ENCODE measurements around the gene IRAK3.
"Not testable (repeated sequence)": the region's sequence is repeated elsewhere in the genome, so short reads cannot be mapped to it uniquely, and the experiment has no call there.

IRAK3 gene

GRCh38 chr12:66174391-66175325, 14.4 kb upstream of the IRAK3 start:
- DNase-seq (ENCODE audit: low read depth), result not testable (repeated sequence)

GRCh38 chr12:66176105-66176900, 12.7 kb upstream of the IRAK3 start:
- DNase-seq (ENCODE audit: low read depth), result no peak

- no peak for DNase-seq (ENCODE audit: low read depth)
Measured at GRCh38 chr12:66182956-66183355, 6.1 kb upstream of the IRAK3 start.

DNA sequence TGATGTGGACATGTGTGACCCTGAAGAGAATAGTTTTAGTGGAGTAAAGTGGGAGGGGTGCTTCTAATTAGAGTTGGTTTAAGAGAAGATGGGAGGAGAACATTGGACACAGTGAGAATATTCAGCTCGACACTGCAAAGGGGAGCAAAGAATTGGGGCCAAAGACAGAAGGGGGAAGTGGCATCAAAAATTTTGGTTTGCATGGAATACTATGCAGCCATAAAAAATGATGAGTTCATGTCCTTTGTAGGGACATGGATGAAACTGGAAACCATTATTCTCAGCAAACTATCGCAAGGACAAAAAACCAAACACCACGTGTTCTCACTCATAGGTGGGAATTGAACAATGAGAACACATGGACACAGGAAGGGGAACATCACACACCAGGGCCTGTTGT, 4.2 kb upstream of the IRAK3 start:
- DNase-seq (ENCODE audit: low read depth), result not testable (repeated sequence)

DNA sequence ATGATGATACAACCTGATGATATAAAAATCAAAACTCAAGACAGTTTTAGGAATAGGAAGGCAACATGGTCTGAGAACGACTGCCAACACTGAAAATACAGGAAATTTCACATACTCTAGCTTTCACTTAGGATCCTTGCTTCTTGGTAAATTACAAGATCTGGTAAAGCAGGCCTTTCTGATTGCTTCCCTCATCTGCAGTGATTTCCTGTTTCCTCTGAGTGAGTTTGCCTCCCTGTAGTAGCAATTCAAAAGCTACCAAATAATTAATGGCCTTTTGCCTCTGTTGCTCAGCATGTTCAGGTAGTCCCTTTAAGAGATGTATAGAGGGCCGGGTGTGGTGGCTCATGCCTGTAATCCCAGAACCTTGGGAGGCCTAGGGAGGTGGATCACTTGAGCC, 2.0 kb upstream of the IRAK3 start:
- no peak for DNase-seq (ENCODE audit: low read depth)

GRCh38 chr12:66187821-66188220, 1.2 kb upstream of the IRAK3 start:
- no peak for DNase-seq (ENCODE audit: low read depth)

DNA sequence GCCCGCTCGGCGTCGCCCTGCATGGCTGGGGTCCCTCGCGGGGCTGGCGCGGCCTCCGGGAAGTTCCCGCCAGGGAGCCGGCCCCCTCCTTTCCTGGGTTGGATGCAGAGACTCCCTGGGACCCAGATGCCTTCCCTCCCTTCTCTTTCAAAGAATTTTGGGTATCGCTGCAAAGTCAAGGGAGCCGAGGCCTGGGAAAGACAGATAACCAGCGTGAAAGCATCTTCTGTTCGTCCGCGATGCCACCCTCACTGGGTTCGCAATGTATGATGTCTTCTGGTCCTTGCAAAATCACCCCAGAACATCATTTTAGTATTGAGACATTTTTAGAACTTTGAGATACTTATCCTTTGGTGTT, 451 bp downstream of the IRAK3 start:
- no peak for DNase-seq (ENCODE audit: low read depth)

GRCh38 chr12:66189889-66190288, 875 bp downstream of the IRAK3 start:
- no peak for DNase-seq (ENCODE audit: low read depth)

DNA sequence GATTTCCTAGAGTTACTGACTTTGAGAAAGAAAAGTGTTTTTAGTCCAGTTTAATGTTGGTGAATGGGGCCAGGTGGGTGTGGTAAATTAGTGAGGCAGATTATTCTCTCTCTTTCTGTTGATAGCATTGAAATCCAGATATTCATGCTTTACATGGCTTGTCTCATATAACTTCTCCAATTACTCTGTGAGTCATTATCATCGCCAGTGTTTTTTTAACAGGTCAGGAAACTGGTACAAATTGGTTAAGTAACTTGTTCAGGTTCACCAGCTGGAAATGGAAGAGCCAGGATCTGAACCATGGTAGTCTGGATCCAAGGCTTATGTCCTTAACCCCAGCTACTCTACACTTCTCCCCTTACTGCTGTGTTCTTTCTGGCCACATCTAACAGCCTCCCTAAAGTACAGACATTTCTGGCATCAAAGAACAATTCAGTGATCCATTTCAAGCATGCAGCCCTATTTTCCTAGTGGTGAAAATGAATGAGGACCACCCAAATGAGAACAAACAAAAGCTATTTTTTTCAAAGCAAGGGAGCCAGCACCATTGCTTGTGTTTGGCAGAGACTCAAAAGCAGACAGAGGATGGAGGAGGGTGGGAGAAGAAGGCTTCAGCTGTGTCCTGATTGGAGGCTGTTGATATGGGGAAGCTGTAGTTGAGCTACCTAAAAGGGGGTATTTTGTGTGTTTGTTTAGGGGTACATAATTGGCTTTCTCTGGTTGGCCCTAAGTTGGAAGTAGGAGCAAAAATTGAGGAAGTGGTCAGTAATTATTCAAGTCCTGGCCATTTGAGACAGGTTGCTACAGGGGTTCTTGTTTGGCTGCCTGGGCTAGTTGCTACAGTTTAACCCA, 1.7 kb downstream of the IRAK3 start:
- DNase-seq (ENCODE audit: low read depth), result no peak

DNA sequence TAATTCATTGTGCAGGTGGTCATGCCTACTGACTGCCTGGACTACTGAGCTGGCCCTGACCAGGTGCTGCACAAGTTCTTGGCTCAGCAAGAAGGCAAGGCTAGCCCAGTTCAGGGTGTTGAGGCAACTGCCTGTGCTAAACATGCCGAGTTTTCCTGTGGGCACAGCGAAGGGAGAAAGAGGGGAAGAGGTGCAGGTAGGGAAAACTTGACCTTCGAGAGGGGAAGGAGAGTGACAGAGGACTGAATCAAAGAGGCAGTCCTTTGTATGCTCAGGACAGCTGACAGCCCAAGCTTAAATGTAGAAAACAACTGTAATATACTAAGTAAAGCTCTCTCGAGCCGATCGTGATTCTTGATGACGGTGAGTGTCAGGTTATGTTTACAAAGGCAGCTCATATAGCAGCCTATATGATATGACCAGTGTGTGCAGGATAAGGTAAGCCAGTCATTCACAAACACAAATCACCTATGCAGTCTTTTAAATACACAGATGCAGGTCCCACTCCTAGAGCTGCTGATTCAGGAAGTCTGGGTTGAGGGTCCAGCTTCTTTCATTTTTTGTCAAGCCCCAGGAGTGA, 2.6 kb downstream of the IRAK3 start:
- no peak for DNase-seq (ENCODE audit: low read depth)

GRCh38 chr12:66194122-66194521, 5.1 kb downstream of the IRAK3 start:
- no peak for DNase-seq (ENCODE audit: low read depth)

DNA sequence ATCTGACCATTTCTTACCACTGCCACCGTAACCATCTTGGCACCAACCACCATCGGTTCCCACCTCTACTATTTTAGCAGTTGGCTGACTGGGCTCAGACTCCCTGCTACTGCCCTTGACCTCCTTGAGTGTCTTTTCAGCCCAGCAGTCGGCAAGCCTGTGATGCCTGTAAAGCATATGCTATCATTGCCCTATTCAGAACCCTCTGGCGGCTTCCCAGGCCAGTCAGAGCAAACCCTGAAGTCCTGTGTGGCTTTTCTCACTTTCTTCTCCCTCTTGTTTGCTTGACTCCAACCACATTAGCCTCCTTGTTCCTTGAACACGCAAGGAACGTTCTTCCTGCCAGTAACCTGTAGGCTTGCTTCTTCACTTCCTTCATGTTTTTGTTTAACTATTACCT, 6.2 kb downstream of the IRAK3 start:
- DNase-seq (ENCODE audit: low read depth), result no peak

DNA sequence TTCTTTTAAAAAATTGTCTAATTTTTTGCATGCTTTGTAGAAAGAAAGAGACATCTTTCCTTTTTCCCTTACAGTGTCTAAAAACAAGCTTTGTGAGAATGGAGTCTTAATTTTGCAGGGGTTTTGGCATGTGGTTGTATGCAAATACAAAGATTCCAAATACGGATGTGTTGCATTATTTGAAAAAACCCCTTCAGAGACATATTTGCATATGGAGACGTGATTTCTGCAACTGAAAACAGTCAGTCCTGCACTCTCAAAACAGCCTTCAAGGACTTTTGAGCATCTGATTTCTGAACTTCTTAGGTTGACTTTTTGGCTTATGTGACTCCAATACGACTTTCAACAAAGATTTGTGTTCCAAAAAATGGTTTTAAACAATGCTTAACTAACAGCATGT, 7.8 kb downstream of the IRAK3 start:
- no peak for DNase-seq (ENCODE audit: low read depth)

- DNase-seq (ENCODE audit: low read depth), result no peak
Measured at GRCh38 chr12:66197495-66197921, 8.5 kb downstream of the IRAK3 start.

DNA sequence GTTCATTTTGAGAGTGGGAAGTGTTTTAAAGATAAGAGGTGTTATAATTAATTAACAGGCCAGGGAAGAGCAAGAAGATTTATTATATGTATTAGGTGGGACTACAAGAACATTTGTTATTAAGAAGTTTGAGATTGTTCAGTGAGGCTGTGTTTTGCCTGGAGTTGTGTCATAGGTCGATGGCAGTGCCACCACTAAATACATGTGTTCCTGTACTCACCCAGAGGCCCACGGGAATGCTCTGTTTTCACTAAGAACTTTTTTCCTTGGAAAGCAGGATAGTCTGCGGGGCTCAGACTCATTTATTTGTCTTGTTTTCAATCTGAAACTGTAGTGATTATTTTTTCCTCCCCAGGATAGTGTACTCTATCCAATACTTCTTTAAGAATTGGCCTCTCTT, 10.1 kb downstream of the IRAK3 start:
- no peak for DNase-seq (ENCODE audit: low read depth)

DNA sequence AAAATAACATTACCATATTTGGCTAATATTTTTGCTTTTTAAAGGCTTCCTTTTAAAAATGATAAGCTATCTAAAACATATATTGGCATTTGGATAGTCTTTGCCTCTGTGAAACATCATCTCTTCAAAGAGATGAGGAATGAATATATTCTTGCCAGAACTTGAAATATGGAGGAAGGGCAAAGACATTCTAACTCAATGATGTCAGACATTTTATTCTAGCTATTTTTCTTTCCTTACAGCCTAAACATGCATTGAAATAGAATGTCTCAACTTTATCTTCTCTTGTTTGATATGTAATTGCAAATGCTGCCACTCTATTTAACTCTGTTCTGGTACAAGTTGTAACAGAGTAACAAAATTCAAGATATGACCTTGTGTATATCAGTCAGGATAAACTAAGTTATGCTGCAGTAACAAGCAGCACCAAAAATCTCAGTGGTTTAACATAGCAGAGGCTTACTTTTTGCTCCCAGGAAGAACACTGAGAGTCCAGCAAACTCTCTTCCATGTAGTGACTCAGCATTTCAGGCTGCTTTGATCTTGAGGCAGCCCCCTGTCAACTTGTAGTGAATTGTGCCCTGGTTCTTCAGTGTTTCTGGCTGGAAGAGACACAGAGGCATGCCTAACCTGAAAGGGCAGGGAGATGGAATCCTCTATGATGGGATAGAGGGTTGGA, 11.0 kb downstream of the IRAK3 start:
- DNase-seq (ENCODE audit: low read depth), result no peak

GRCh38 chr12:66203820-66204219, 14.8 kb downstream of the IRAK3 start:
- DNase-seq (ENCODE audit: low read depth), result peak; percentile 9

DNA sequence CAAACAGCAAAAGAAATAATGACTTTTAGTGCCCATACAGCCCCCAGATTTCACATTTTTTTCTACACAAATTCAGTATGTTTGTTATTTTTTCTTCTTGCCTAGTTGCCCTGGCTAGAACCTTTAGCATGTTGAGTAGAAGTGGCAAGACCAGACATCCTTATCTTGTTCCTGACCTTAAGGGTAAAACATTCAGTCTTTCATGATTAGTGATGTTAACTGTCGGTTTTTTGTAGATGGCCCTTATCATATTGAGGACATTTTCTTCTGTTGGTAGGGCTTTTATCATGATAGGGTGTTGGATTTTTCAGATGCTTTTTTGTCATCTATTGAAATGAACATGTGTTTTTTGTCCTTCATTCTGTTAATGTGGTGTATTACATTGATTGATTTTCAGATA, 17.1 kb downstream of the IRAK3 start:
- DNase-seq (ENCODE audit: low read depth), result no peak

DNA sequence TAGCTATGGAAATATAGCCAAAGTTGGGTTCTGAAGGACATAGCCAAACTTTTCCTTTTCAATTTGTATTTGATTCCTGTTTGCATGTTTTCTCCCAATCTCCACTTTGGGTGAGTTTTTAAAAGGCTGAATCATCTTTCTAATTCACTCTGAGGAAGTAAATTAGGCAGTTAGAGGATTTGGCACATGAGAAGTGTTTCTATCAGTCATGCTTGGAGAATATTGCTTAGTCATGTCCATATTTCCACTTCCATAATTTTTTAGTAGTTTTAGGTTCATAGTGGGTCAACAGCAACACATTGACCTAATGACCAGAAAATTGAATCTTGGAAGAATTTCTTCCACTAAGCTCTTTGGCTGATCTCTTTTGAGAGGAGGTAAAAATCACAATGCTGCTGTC, 21.8 kb downstream of the IRAK3 start:
- no peak for DNase-seq (ENCODE audit: low read depth)

- not testable (repeated sequence) for DNase-seq (ENCODE audit: low read depth)
Measured at GRCh38 chr12:66211573-66211972, 22.6 kb downstream of the IRAK3 start.

DNA sequence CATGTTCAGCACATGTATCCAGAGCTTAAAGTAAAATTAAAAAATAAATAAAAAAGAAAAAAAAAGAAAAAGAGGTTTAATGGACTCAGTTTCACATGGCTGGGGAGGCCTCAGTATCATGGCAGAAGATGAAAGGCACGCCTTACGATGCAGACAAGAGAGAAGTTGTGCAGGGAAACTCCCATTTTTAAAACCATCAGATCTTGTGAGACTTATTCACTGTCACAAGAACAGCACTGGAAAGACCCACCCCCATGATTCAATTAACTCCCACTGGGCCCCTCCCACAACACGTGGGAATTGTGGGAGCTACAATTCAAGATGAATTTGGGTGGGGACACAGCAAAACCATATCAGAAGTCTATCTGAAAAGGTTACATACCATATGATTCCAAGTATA, 24.0 kb downstream of the IRAK3 start:
- not testable (repeated sequence) for DNase-seq (ENCODE audit: low read depth)

Measured in stimulated activated CD4-positive, alpha-beta T cell treated with anti-CD3 and anti-CD28 coated beads, Interleukin-2, amount 100 ng/mL, for 4 hours (primary cell).